Colon (tissue), 2 donors: ENCODE results near the gene PLEKHG5.
"Not testable (repeated sequence)": the region's sequence is repeated elsewhere in the genome, so short reads cannot be mapped to it uniquely, and the experiment has no call there.

Experiments used
- FAIRE-seq: peaks from 2 replicates; lab custom pipeline; 2012; peaks lifted over from hg19 to GRCh38; lab: Jason Lieb, UNC
- donor health status: control.
- donor health status: control.

Gene PLEKHG5

DNA sequence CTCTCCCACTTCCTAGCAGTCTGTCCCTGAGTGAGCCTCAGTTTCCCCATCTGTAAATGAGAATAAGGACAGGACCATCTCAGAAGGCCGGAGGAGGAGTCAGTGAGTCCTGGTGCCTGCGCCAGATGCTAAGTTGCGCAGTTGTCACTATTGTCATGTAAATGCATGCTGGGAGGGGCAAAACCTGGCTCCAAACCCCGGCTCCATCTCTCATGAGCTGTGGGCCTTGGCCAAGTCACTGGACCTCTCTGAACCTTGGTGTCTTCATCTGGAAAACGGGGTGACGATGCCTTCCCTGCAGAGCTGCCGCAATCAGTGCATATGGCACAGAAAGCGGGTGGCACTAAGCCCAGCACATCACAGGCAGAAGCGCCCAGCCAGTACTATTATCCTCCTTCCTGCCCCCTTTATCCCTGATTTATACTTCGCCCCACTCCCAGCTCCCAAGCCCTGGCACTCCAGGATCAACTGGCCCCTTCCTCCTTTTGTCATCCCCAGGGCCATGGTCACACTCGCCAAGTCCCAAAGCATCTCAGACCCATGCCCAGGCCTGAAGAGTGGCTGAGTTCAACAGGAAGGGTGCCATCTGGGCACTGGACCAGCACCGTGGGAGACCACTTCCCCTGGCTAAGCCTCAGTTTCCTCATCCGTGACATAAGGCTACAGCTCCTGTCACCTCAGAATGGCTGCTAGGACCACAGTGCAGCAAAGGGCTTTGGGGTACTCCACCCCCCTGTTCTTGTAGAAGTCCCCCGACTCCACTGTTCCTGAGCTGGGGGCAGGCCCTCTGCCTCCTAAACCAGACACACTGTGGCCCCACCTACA, 4.3 kb upstream of the PLEKHG5 start:
- no peak for FAIRE-seq

DNA sequence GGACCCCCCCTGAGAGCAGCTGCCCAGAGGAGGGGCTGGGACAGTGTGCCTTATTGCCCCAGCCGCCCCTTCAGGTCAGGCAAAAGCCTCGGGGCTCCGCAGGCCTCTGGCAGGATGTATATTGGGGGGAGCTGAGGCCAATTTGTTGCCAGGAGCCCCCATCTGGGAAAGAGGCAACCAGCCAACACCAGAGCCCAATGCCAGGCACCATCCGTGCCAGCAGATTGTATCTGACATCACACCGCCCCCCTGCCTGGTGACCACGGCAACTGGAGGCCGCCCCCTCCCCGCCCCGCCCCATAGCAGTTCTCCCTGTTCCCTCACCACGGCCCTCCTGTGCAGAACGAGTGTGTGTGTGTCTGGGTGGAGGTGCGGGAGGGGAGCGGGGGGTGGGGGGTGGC, 3.6 kb upstream of the PLEKHG5 start:
- no peak for FAIRE-seq

DNA sequence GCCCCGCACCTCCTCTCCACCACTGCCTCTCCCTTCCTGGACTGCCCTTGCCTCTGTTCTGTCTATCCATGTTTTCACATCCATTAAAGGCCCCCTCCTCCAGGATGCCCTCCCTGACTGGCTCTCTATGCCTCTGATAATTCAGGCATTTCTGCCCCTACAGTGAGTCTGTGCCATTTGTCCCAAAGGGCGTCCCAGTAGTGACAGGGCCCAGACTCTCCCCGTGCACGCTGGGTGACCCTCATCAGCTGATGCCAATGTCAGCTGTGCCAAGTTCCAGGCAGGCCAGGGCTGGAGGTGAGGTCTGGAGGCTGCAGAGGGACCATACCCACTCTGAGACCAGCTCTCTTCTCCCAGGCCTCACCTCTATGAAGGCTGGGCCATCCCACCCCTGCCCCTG, 3.2 kb upstream of the PLEKHG5 start:
- FAIRE-seq, result no peak

DNA sequence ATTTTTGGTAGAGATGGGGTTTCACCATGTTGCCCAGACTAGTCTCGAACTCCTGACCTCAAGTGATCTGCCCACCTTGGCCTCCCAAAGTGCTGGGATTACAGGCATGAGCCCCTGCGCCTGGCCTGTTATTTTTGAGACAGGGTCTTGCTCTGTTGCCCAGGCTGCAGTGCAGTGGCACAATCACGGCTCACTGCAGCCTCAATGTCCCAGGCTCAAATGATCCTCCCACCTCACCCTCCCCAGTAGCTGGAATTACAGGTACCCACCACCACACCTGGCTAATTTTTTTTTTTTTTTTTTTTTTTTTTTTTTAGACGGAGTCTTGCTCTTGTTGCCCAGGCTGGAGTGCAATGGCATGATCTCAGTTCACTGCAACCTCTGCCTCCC, 2.4 kb upstream of the PLEKHG5 start:
- FAIRE-seq, result not testable (repeated sequence)

DNA sequence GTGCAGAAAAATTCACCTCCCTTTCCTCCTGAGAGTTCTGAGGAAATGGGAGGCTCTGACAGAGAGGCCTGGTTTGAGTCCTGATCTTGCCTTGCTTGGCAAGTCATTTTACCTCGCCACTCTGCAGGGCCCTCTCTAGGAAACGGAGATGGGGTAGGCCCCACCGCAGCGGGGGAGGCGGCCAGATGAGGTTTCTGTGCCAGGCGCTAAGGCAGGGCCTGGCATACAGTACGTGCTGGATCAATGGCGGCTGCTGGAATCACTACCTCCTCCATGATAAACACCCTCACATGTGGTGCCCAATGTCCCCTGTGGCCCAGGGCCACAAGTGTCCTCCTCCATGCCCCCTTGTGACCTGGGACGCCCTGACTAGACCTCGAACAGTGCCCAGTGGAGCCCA, 499 bp upstream of the PLEKHG5 start:
- FAIRE-seq, result no peak

DNA sequence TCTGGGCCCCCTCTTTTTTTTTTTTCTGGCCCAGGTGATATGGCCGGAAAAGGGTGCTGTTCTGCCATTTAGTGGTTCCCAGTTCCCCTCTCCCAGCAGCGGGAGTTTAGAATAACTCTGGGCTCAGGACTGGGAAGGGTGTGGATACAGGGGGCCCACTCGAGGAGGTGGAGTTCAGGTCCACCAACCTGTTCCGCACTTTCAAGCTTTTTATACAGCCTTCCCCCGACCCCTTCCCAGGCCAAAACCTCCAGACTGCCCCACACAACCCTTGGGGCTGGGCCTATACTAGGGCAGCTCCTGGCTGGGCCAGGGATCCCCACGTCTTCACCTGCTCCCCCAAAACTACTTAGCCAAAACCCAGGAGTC, 402 bp downstream of the PLEKHG5 start:
- no peak for FAIRE-seq

DNA sequence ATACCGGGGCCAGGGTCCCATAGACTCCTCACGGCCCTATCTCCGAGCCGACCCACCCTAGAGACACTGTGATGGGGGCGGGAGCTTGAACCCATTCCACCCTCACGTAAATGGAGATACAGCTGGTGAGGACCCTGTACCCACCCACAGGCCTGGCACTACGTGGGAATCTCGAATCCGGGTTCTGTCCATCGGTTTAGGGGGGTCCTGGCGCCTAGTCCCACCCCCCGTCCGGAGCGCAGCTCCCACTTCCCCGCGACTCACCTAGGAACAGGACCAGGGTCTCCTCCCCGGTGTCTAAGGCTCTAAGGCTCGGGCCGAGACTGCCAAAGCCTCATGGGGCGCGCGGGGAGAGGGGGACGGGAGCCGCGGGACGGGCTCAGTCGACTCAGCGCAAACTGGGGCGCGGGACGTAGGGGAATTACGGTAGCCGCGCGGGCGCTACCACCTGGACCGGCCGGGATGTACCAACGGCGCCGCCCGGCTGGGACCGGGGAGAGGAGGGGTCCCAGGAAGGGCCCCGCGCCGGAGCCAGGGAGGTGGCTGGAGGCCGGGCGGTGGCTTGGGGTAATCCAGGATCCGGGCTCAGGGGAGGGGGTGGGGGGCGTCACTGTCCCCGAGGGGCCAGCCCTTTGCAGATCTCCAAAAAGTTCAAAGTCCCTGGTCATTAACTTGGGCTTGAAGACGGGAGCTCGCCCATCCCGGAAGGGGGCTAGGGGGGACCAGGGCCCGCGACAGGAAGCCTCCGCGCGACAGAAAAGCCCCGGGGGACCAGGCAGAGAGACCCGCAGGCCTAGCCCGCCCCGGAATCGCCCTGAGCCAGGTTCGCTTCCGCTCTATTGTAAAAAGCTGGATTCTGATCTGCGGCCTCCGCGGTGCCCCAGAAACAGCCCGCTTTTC, 1.0 kb downstream of the PLEKHG5 start:
- FAIRE-seq, result no peak

DNA sequence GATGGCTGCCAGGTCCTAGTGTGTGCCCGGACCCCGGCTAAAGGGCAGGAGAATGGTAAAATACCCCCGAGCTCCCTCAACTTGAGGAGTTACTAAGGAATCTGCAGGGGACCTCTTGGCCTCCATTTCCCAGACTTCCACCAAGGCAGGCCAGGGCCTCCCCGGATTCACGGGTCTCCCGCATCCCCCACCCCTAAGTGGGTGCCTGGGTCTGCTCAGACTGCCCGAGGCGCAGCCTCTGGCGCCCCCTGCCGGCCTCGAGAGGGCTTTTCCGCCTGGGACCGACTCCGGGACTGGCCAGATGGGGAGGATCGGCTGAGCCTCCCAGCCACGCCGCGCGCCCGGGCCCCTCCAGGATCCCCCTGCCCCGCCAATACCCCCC, 1.7 kb downstream of the PLEKHG5 start:
- no peak for FAIRE-seq

DNA sequence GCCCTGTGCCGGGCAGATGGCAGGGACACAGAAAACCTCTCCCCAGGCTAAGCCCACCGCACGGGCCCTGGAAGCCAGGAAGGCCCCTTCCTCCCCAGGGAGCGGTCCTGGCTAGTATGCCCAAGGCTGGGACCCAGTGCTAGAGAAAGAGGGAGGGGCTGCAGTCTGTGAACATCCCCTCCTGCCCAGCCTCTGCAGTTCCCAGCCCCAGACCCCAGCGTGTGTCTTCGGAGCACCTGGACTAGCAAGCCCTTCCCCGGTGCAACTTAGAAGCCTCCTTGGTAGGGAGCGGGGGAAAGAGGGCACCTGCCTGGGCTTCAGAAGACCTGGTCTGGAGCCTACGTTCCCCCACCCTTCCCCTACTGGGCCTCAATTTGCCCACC, 2.1 kb downstream of the PLEKHG5 start:
- FAIRE-seq, result no peak

DNA sequence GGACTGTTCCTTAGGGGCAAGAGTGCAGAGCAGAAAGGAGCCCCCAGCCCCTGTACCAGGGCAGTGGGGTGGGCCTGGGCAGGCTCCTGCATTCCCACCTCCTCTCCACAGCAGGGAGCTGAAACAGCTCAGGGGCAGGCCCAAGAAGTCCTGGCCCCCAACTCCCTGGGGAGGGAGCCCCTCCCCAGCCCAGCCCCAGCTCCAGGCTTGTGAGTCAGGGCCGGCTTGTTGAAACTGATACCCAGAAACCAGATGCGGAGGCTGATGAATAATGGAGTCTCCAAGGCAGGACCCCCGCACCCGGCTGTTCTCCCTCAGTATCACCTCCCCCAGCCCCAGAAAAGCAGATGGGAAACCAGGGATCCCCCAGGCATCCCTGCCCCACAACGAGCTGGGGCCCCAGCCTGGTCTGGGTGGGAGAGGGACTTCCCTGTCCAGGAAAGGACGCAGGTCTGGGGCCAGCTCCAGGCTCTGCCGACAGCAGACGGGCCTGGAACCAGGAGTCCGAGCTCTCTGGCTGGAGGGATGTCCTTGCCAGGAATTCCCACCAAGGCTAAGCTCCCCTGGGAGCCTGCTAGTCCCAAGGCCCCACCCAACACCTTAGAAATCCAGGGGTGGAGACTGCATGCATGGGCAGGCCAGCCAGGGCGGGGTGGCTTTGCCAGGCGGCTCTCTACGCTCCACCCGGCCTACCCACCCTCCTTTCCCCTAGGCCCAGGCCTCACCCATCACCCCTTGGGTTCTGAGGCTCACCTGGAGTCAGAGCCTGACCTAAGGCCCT, 2.7 kb downstream of the PLEKHG5 start:
- no peak for FAIRE-seq

DNA sequence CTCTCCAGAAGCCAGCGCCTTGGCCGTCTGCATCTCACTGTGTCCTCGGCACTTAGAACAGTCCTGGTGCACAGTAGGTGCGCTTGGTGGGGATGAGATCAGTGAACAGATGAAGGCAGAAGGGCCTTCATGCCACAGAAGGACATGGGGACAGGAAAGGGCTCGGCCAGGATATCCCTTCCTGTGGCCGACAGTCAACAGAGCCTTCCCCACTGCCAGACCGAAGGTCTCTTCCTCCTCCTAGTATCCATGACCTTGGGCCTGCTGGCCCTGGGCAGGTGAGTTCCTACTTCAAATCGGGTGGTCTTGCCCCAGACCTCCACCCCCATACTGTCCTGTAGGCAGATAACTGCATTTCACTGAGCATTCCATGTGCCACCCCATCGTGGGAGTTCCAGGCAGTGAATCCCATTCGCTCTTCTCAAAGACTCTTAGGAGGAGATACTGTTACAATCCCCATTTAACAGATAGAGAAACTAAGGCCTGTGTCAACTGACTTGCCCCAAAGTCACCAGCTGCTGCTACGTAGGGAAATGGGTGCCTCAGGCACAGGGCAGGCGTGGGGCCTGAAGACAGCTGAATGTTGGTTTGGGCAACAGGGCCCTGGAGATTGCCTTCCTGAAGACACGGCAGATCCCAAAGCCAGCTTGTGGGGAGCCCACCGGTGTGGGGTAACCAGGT, 3.5 kb downstream of the PLEKHG5 start:
- FAIRE-seq, result no peak

DNA sequence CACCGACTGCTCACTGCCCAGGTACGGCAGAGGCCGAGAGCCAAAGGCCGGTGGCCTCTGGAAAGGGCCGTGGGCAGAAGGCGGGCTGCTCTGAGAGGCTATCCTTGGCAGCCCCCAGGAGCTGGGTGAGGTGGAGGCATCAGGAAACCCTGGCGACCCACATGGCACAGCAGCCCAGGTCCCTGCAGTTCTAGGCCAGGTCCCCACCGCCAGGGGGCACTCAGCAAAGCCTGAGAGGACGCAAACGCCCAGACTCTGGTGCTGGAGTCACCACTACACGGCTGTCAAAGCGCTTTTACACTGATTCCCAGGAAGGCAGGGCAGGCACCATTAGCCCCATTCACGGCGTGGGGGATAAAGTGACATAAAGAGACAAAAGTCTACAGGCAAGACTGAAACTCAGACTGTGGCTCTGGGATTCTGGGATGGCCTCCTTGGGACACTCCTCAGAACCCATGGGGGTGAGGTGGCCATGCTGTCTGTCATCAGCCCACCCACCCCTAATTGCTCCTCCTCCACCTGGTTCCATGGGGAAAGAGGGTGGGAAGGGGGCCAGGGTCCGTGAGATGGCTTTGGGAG, 4.9 kb downstream of the PLEKHG5 start:
- FAIRE-seq, result no peak

DNA sequence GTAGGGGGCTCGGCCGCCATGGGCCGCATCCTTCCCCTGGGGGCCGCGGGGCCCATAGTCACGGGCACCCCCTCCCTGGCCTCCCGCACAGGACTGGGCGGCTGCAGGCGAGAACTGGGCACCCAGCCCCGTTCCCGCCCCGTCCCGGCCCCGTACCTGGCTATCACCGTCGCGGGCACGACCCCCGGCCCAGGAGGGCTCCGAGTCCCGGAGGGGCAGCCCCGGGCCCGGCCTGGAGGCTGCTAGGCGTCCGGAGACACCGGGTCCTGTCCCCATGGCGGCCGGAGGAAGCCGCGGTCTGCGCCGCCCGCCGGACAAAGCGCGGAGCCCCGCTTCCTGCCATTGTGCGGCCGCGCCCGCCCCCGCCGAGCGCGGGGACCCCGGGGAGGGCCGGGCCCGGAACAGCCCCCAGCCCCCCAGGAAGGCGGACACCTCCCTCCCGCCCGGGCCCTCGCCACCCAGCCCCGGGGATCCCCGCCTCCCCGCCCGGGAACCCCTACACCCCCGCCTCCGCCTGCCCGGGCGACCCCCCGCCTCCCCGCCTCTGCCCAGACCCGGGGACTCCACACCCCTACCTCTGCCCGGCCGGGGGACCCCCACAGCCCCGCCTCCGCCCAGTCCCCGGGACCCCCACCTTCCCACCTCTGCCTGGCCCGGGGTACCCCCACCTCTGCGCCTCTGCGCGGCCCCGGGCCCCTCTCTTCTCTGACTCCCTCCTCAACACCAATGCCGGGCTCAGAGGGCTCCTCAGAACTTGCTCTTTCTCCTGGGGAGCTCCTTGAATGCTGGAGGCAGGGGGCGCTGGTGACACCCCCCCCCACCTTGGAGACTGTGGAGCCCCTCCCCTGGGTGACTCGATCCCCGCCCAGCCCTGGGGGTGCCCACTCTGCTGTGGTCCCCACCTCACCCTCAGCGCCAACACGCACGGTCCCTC, 6.0 kb downstream of the PLEKHG5 start:
- no peak for FAIRE-seq

DNA sequence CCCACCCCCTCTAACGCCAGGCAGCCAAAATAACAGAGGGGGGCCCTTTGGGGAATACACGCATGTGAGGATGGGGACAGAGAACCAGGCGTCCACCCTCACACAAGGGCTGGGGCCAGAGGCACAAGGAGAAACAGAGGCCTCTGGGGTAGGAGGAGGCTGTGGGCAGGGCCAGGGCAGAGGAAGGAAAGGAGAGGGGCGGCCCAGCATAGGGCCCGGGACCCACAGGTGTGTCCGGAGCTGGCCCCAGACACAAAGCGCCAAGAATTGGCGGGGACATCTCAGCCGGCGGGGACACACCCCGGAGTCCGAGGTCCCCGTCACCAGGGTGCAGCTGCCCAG, 6.7 kb downstream of the PLEKHG5 start:
- FAIRE-seq, result no peak

DNA sequence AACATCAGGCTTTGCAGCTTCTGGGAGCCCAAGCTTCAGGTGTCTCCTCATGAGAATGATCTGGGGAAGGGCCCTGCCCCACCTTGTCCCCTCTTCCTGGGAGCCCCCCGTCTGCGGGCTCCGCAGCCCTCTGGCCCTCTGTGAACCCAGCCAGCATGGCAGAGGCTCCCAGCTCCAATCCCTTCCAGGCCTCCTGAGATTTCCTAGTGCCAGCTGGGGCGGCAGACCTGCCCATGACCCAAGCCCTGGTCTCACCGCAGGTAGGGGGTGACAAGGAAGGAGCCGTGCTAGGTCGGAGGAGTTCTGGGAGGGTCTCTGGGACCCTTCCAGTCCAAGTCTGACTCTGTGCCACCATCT, 7.7 kb downstream of the PLEKHG5 start:
- no peak for FAIRE-seq

DNA sequence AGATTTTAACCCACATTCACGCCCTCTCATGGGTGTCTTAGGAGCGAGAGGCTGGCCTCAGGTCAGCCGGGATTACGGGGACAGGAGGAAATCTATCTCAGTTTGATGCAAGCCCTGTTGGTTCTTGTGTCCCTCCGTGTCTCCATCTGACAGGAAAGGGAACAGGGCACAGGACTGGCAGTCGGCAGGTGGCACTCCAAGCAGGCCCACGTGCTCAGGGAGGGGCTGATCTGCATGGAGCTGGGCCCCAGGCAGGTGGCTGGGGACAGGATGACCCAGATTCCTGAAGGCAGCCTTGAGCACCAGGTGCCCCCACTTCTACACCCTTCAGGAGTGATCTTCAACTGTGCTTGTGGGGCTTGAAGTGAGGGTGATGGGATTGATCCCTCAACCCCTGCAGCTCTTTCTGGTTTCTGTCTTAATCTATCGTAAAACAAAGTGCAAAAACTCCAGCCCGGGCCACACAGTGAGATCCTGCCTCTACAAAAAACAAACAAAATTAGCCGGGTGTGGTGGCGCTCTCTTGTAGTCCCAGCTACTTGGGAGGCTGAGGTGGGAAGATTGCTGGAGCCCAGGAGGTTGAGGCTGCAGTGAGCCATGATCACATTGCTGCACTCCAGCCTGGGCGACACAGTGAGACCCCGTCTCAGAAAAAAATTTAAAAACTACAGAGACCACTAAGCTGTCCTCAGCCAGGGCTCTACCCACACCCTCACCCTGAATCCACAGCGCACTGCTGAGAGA, 8.3 kb downstream of the PLEKHG5 start:
- no peak for FAIRE-seq

DNA sequence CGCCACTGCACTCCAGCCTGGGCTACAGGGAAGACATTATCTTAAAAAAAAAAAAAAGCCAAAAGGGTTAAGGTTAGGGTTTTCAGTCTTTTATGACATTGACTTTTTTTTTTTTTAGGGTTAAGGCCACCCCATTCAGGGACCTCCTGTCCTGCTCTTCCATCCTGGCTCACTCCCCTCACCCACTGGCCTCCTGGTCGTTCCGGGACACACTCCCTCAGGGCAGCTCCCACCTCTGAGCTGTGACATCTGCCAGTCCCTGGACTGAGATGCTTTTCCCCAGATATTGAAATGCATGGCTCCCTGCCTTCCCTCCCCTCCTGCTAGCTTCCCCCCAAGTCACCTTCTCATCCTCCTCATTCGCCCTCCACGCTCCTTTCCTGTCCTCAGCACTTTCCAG, 9.6 kb downstream of the PLEKHG5 start:
- FAIRE-seq, result no peak

DNA sequence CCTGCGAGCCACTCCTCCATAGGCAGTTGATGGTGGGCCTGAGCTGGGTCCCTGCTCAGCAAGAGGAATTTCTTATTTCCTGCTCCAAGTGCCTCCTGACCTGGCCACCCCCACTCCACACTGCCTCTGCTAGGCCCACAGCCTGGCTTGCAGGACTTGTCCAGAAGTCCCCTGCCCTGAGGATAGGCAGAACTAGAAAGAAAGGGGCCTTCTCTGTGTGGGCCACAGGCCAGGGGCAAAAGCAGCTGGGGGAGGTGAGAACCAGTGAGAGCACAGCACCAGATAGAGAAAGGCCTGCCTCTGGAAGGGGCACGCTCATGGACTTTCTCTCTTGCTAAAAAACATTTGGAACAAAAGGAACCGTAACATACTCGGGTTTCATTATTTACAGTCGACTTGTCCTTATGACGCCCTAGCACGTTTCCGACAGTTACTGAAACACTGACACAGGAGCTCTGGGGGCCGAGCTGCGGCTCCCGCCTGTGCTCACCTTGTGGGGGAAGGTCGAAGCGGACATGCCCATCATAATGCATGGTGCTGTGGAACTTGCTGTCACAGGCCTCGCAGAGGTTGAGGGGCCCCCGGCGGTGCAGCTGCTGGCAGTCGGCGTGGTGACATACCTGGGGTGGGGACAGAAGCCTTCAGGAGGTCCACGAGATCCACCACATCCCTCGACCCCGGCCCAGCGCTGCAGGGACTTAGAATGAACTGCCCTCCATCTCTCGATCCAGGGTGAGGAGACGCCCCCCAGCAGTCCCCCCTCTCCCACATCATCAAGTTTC, 14.2 kb downstream of the PLEKHG5 start:
- no peak for FAIRE-seq

DNA sequence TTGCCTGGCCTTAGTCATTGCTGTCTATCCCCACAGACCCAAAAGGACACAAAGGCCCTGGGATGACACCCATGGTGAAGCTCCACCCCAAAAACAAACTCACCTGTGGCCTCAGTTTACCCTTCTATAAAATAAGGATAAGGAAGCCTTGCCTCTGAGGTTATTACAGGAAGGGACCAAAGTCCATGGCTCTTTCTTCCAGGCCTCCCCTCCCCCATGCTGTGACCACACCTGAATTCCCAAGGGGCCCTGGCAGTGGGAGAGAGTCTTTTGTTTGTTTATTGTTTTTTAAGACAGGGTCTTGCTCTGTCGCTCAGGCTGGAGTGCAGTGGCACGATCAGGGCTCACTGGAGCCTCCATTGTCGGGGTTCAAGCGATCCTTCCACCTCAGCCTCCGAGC, 15.0 kb downstream of the PLEKHG5 start:
- no peak for FAIRE-seq
